SU-DHL-6 (cell line): ENCODE results near the gene REN.

ENCODE experiments used
- CTCF ChIP-seq: fragments of 200-600 bp; sonication (generic); IDR thresholded peaks from one replicate; pipeline ENCODE4 v1.5.1; 2017; ENCODE audit warnings: antibody characterized with exemption, mild to moderate bottlenecking, low read length, moderate library complexity; ENCODE audit not compliant: insufficient read depth, poor library complexity, severe bottlenecking
- EZH2phosphoT487 ChIP-seq: fragments of 200-600 bp; sonication (generic), shearing (Covaris generic); conservative IDR thresholded peaks from 2 replicates; pipeline ENCODE4 v1.6.1; 2018; ENCODE audit warnings: mild to moderate bottlenecking, antibody characterized with exemption, low read length, moderate library complexity, mixed read lengths

GRCh38 chr1:204152310-204153044 lies 13.7 kb downstream of the REN start:
- no peak for TF ChIP-seq CTCF
- no peak for TF ChIP-seq EZH2phosphoT487
